ENCODE results near the gene DPP7. TPM values are rescaled to one million over a fixed set of nuclear protein-coding genes. Genes with fewer than 3 reads are reported as not detected.
A peak's percentile ranks its signal among the peaks of the same experiment; 100 is the strongest.

The DPP7 gene
- total RNA-seq, 4 donors from 2014 or later = 41.1 to 109 (median 62.4) TPM

GRCh38 chr9:137099231-137099630 lies 15.3 kb downstream of the DPP7 start:
- H3K4me3 ChIP-seq = no peak overlapping the region
- no peaks in the 10 kb centered on the region for H3K9me3 ChIP-seq
- TF ChIP-seq CTCF (IDR thresholded peaks at IDR 0.05) (no peak), POLR2A (IDR thresholded peaks at IDR 0.05) (no peak)
- 92 to 94% methylated on average over 10 to 11 of the region's 14 CpGs for WGBS, 2 donors
- no peaks in the 10 kb centered on the region for H3K4me1 ChIP-seq
- intact Hi-C loops (cut with DNase I) = no loop called here
- no peak for DNase-seq
- no peak overlapping the region for H3K27ac ChIP-seq
- H3K36me3 ChIP-seq = peaks cover 28 to 100% (median 64%) of the 10 kb centered on the region in 3 donors
- H3K27me3 ChIP-seq = no peaks in the 10 kb centered on the region

GRCh38 chr9:137097761-137098462 lies 16.6 kb downstream of the DPP7 start:
- WGBS, 2 donors = 88 to 100% methylated on average over 2 to 13 of the region's 20 CpGs
- H3K27ac ChIP-seq = no peak overlapping the region
- intact Hi-C loops (cut with DNase I) = no loop called here
- no peak for DNase-seq
- H3K36me3 ChIP-seq = peaks cover 19 to 100% (median 53%) of the 10 kb centered on the region in 3 donors
- TF ChIP-seq POLR2A (IDR thresholded peaks at IDR 0.05) (no peak), CTCF (IDR thresholded peaks at IDR 0.05) (no peak)
- no peak overlapping the region for H3K4me3 ChIP-seq
- H3K9me3 ChIP-seq = no peaks in the 10 kb centered on the region
- no peaks in the 10 kb centered on the region for H3K27me3 ChIP-seq
- H3K4me1 ChIP-seq = no peaks in the 10 kb centered on the region

- DNase-seq = no peak
- WGBS, 2 donors = 91 to 95% methylated on average over 15 to 19 of the region's 31 CpGs
Observed at GRCh38 chr9:137096785-137097546, 17.6 kb downstream of the DPP7 start.

GRCh38 chr9:137095664-137096517 lies 18.6 kb downstream of the DPP7 start:
- DNase-seq = no peak
- no peaks in the 10 kb centered on the region for H3K4me1 ChIP-seq
- intact Hi-C loops (cut with DNase I) = no loop called here
- no peaks in the 10 kb centered on the region for H3K27me3 ChIP-seq
- H3K9me3 ChIP-seq = no peaks in the 10 kb centered on the region
- peak overlapping the region in 2 of 4 donors; percentile 21 to 29 for H3K27ac ChIP-seq
- 67 to 72% methylated on average over 23 to 28 of the region's 30 CpGs for WGBS, 2 donors
- no peak for TF ChIP-seq POLR2A (IDR thresholded peaks at IDR 0.05)
- TF ChIP-seq CTCF (IDR thresholded peaks at IDR 0.05) = peak in 3 of 6 experiments; percentile 9 to 19 (median 15)
- H3K4me3 ChIP-seq = peak overlapping the region in 1 of 4 donors; percentile 15
- peaks cover 9 to 98% (median 36%) of the 10 kb centered on the region in 3 donors for H3K36me3 ChIP-seq

More at GRCh38 chr9:137096785-137097546, 17.6 kb downstream of the DPP7 start:
- H3K27ac ChIP-seq = peak overlapping the region in 1 of 4 donors; percentile 29
- peaks cover 18 to 100% (median 47%) of the 10 kb centered on the region in 3 donors for H3K36me3 ChIP-seq
- intact Hi-C loops (cut with DNase I) = no loop called here
- no peaks in the 10 kb centered on the region for H3K9me3 ChIP-seq
- TF ChIP-seq CTCF (IDR thresholded peaks at IDR 0.05) (no peak), POLR2A (IDR thresholded peaks at IDR 0.05) (no peak)
- no peaks in the 10 kb centered on the region for H3K4me1 ChIP-seq
- H3K4me3 ChIP-seq = no peak overlapping the region
- H3K27me3 ChIP-seq = no peaks in the 10 kb centered on the region
